OCI-LY7 (cell line): Measurements from ENCODE around the gene SAC3D1.

ENCODE experiments used
- EZH2phosphoT487 ChIP-seq: fragments of 200-600 bp; sonication (generic); IDR thresholded peaks from 2 replicates; pipeline ENCODE4 v1.6.1; 2018; ENCODE audit warnings: low read depth, borderline replicate concordance, mild to moderate bottlenecking, mixed run types, antibody characterized with exemption, low read length, moderate library complexity, mixed read lengths
- TF ChIP-seq, protein P1 (sequence below): fragments of 200-600 bp; sonication (generic); conservative IDR thresholded peaks from 2 replicates; pipeline ENCODE4 v1.5.1; 2014; ENCODE audit warnings: mild to moderate bottlenecking, antibody characterized with exemption, low read length, moderate library complexity, mixed read lengths

DNA sequence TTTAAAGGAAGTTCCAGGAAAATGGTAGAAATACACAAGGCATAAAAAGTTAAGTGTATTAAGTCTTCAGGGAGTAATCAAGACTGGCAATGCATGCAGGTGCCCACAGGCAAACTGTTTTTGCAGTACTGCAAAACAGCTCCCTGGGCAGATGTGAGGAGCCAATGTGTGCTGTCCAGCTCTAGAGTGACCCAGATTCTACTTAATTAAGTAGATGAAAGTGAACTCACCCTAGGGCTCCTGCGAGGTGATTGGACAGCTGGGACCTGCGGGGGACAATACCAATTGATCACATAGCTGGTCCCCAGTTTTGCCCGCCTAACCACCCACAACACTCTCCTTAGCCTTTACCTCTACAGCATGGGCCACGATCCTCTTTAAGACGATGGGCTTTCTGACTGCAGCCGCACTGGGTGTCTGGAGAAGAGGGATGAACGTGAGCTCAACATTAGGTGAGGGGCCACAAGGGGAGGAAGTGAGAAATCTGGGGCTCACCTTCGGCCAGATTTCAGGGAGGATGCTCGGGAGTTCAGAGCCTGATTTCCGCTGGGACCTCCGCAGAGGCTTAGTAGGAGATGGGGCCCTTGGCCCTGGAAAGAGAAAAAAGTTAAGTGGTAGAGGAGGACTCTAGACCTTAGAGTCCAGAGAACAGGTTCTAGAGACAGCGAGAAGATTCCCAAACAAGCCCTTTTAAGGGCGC is 42.3 kb downstream of the SAC3D1 start:
- TF ChIP-seq, protein P1, sequence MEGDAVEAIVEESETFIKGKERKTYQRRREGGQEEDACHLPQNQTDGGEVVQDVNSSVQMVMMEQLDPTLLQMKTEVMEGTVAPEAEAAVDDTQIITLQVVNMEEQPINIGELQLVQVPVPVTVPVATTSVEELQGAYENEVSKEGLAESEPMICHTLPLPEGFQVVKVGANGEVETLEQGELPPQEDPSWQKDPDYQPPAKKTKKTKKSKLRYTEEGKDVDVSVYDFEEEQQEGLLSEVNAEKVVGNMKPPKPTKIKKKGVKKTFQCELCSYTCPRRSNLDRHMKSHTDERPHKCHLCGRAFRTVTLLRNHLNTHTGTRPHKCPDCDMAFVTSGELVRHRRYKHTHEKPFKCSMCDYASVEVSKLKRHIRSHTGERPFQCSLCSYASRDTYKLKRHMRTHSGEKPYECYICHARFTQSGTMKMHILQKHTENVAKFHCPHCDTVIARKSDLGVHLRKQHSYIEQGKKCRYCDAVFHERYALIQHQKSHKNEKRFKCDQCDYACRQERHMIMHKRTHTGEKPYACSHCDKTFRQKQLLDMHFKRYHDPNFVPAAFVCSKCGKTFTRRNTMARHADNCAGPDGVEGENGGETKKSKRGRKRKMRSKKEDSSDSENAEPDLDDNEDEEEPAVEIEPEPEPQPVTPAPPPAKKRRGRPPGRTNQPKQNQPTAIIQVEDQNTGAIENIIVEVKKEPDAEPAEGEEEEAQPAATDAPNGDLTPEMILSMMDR: no peak
- TF ChIP-seq EZH2phosphoT487: no peak
